ENCODE data around the gene LYPD6B.

Gene LYPD6B

GRCh38 chr2:149080971-149081370, 42.5 kb downstream of the LYPD6B start:
- TF ChIP-seq CTCF (IDR thresholded peaks at IDR 0.05; ENCODE audit: unreplicated experiment in 3 of 3): no peak
- Mint-ChIP-seq H3K27me3 (ENCODE audit: low read depth) (peaks cover 3% of the 10 kb centered on the region), H3K4me3 (no peak overlapping the region), H3K9me3 (peaks cover 3% of the 10 kb centered on the region), H3K36me3 (ENCODE audit: low read depth) (no peaks in the 10 kb centered on the region), H3K4me1 (peaks cover 71% of the 10 kb centered on the region), H3K27ac (peak overlapping the region in 2 of 3 experiments; percentile 68 to 70)

- peak overlapping the region; percentile 40 to 76 (median 62) for H3K27ac Mint-ChIP-seq
- H3K36me3 Mint-ChIP-seq (ENCODE audit: low read depth): no peaks in the 10 kb centered on the region
- peaks cover 4% of the 10 kb centered on the region for H3K9me3 Mint-ChIP-seq
- TF ChIP-seq CTCF (IDR thresholded peaks at IDR 0.05; ENCODE audit: unreplicated experiment in 3 of 3): no peak
- H3K27me3 Mint-ChIP-seq (ENCODE audit: low read depth): peaks cover 3% of the 10 kb centered on the region
- no peak overlapping the region for H3K4me3 Mint-ChIP-seq
- H3K4me1 Mint-ChIP-seq: peaks cover 60% of the 10 kb centered on the region
Measured at GRCh38 chr2:149082079-149082478, 43.6 kb downstream of the LYPD6B start.

- Mint-ChIP-seq H3K27ac (peak overlapping the region; percentile 40 to 76 (median 62)), H3K9me3 (peaks cover 5% of the 10 kb centered on the region)
Measured at GRCh38 chr2:149082735-149083134, 44.2 kb downstream of the LYPD6B start.

GRCh38 chr2:149084924-149085795, 46.7 kb downstream of the LYPD6B start:
- Mint-ChIP-seq H3K9me3 (peaks cover 5% of the 10 kb centered on the region), H3K27ac (peak overlapping the region in 1 of 3 experiments; percentile 40), H3K4me3 (no peak overlapping the region), H3K36me3 (ENCODE audit: low read depth) (no peaks in the 10 kb centered on the region), H3K27me3 (ENCODE audit: low read depth) (peaks cover 3% of the 10 kb centered on the region), H3K4me1 (peaks cover 36% of the 10 kb centered on the region)
- TF ChIP-seq CTCF (IDR thresholded peaks at IDR 0.05; ENCODE audit: unreplicated experiment in 3 of 3): no peak

More at GRCh38 chr2:149082735-149083134, 44.2 kb downstream of the LYPD6B start:
- Mint-ChIP-seq H3K36me3 (ENCODE audit: low read depth) (no peaks in the 10 kb centered on the region), H3K4me1 (peaks cover 53% of the 10 kb centered on the region), H3K27me3 (ENCODE audit: low read depth) (peaks cover 3% of the 10 kb centered on the region), H3K4me3 (no peak overlapping the region)
- TF ChIP-seq CTCF (IDR thresholded peaks at IDR 0.05; ENCODE audit: unreplicated experiment in 3 of 3): no peak

GRCh38 chr2:149087751-149088150, 49.3 kb downstream of the LYPD6B start:
- H3K9me3 Mint-ChIP-seq: peaks cover 5% of the 10 kb centered on the region
- no peak overlapping the region for H3K4me3 Mint-ChIP-seq
- TF ChIP-seq CTCF (IDR thresholded peaks at IDR 0.05; ENCODE audit: unreplicated experiment in 3 of 3): peak in 2 of 3 experiments; percentile 22 to 28
- H3K27ac Mint-ChIP-seq: no peak overlapping the region
- peaks cover 3% of the 10 kb centered on the region for H3K27me3 Mint-ChIP-seq (ENCODE audit: low read depth)
- no peaks in the 10 kb centered on the region for H3K36me3 Mint-ChIP-seq (ENCODE audit: low read depth)
- H3K4me1 Mint-ChIP-seq: peaks cover 17% of the 10 kb centered on the region
